WTC11 (cell line): Measurements from ENCODE around the gene CYP27B1. TPM values are rescaled to one million over a fixed set of nuclear protein-coding genes. Genes with fewer than 3 reads are reported as not detected.

Source experiments
- CBFB ChIP-seq: sonication (generic); formaldehyde crosslinking; IDR thresholded peaks from 2 replicates; pipeline ENCODE4 v1.8.1; 2022; ENCODE audit warnings: mild to moderate bottlenecking, low read depth, missing genetic modification reagents
- CREB1 ChIP-seq: sonication (generic); formaldehyde crosslinking; IDR thresholded peaks from 2 replicates; pipeline ENCODE4 v1.8.0; 2023; ENCODE audit warnings: mild to moderate bottlenecking, missing genetic modification reagents
- E2F1 ChIP-seq: sonication (generic); formaldehyde crosslinking; IDR thresholded peaks from 2 replicates; pipeline ENCODE4 v1.8.0; 2022; ENCODE audit warnings: mild to moderate bottlenecking, missing genetic modification reagents
- MYBL2 ChIP-seq: sonication (generic); formaldehyde crosslinking; IDR thresholded peaks from 2 replicates; pipeline ENCODE4 v1.8.1; 2023; ENCODE audit warnings: mild to moderate bottlenecking, moderate library complexity, missing genetic modification reagents
- SMAD4 ChIP-seq: sonication (generic); formaldehyde crosslinking; IDR thresholded peaks from 2 replicates; pipeline ENCODE4 v1.8.0; 2022; ENCODE audit warnings: mild to moderate bottlenecking, missing genetic modification reagents
- STAT6 ChIP-seq: sonication (generic); formaldehyde crosslinking; conservative IDR thresholded peaks from 2 replicates; pipeline ENCODE4 v1.8.1; 2023; ENCODE audit warnings: mild to moderate bottlenecking, low read depth, missing genetic modification reagents, moderate library complexity
- ZNF138 ChIP-seq: sonication (generic); formaldehyde crosslinking; conservative IDR thresholded peaks from 2 replicates; pipeline ENCODE4 v1.8.1; 2022; ENCODE audit warnings: mild to moderate bottlenecking, moderate library complexity, missing genetic modification reagents
- ZNF512 ChIP-seq: sonication (generic); formaldehyde crosslinking; IDR thresholded peaks from 2 replicates; pipeline ENCODE4 v1.8.1; 2022; ENCODE audit warnings: missing genetic modification reagents, borderline replicate concordance
- ZNF532 ChIP-seq: fragments of 250-450 bp; sonication (Bioruptor Pico); IDR thresholded peaks from 2 replicates; pipeline ENCODE4 v1.9.0; 2021; ENCODE audit warnings: mild to moderate bottlenecking, borderline replicate concordance
- total RNA-seq: library from RNA; stranded (reverse); gene quantifications from 3 replicates; pipeline ENCODE4 v1.2.3, GENCODE V29; 2021
- TF ChIP-seq, protein P1 (sequence below): sonication (generic); formaldehyde crosslinking; IDR thresholded peaks from 2 replicates; pipeline ENCODE4 v1.8.0; 2023; ENCODE audit warnings: missing genetic modification reagents, mild to moderate bottlenecking, borderline replicate concordance
- TF ChIP-seq, protein P2 (sequence below): fragments of 250-450 bp; sonication (Bioruptor Pico); IDR thresholded peaks from 2 replicates; pipeline ENCODE4 v1.8.0; 2021; ENCODE audit warnings: mild to moderate bottlenecking

The CYP27B1 gene
- total RNA-seq, 1 experiment from 2014 or later, result 2.1 TPM

DNA sequence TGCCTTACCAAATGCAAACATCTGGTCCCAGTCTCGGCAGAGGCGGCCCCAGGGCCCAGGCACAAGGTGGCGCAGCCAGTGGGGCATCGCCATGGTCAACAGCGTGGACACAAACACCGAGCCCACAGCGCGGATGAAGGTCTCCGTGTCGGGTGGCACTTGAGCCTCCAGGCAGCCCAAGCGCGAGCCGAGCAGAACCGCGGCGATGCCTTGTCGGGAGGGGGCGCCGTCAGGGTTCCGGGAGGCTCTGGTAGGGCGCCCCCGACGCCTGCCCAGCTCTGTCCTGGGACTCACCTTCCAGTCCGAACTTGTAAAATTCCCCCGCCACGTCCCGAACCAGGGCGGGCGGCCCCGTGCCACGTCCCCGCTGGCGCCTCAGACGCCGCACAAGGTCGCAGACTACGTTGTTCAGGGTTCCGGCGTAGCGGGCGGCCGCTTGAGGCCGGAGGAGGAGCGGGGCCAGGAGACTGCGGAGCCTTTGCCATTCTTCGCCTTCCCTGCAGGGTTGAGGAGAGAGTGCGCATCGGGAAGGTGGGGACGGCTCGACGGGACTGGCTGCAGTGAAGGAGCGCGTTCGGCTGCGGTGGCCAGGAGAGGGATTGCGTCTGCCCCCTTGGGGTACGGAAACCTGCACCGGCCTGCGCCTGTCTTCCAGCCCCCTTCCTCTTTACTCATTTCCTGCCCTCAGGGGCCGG, 1.7 kb downstream of the CYP27B1 start (continued):
- TF ChIP-seq, protein P1, sequence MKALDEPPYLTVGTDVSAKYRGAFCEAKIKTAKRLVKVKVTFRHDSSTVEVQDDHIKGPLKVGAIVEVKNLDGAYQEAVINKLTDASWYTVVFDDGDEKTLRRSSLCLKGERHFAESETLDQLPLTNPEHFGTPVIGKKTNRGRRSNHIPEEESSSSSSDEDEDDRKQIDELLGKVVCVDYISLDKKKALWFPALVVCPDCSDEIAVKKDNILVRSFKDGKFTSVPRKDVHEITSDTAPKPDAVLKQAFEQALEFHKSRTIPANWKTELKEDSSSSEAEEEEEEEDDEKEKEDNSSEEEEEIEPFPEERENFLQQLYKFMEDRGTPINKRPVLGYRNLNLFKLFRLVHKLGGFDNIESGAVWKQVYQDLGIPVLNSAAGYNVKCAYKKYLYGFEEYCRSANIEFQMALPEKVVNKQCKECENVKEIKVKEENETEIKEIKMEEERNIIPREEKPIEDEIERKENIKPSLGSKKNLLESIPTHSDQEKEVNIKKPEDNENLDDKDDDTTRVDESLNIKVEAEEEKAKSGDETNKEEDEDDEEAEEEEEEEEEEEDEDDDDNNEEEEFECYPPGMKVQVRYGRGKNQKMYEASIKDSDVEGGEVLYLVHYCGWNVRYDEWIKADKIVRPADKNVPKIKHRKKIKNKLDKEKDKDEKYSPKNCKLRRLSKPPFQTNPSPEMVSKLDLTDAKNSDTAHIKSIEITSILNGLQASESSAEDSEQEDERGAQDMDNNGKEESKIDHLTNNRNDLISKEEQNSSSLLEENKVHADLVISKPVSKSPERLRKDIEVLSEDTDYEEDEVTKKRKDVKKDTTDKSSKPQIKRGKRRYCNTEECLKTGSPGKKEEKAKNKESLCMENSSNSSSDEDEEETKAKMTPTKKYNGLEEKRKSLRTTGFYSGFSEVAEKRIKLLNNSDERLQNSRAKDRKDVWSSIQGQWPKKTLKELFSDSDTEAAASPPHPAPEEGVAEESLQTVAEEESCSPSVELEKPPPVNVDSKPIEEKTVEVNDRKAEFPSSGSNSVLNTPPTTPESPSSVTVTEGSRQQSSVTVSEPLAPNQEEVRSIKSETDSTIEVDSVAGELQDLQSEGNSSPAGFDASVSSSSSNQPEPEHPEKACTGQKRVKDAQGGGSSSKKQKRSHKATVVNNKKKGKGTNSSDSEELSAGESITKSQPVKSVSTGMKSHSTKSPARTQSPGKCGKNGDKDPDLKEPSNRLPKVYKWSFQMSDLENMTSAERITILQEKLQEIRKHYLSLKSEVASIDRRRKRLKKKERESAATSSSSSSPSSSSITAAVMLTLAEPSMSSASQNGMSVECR, result no peak
- no peak for TF ChIP-seq STAT6 (CRISPR knock-in tag)
- TF ChIP-seq MYBL2 (CRISPR knock-in tag), result 0 out of 2 replicates have a peak, but pooled peaks have one; percentile 52
- TF ChIP-seq ZNF512 (CRISPR knock-in tag), result no peak
- TF ChIP-seq, protein P2, sequence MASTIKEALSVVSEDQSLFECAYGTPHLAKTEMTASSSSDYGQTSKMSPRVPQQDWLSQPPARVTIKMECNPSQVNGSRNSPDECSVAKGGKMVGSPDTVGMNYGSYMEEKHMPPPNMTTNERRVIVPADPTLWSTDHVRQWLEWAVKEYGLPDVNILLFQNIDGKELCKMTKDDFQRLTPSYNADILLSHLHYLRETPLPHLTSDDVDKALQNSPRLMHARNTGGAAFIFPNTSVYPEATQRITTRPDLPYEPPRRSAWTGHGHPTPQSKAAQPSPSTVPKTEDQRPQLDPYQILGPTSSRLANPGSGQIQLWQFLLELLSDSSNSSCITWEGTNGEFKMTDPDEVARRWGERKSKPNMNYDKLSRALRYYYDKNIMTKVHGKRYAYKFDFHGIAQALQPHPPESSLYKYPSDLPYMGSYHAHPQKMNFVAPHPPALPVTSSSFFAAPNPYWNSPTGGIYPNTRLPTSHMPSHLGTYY, result no peak
- no peak for TF ChIP-seq ZNF138 (CRISPR knock-in tag)
- no peak for TF ChIP-seq CREB1 (CRISPR knock-in tag)
- 0 out of 2 replicates have a peak, but pooled peaks have one; percentile 4 for TF ChIP-seq SMAD4 (CRISPR knock-in tag)
- TF ChIP-seq ZNF532 (CRISPR knock-in tag), result no peak
- no peak; the same call in 1 of the 2 replicates for TF ChIP-seq CBFB (CRISPR knock-in tag)
- TF ChIP-seq E2F1 (CRISPR knock-in tag), result no peak
- TF ChIP-seq, all 79 proteins: peak for 12
